ENCODE measurements around the gene PPP1R1A. TPM values are rescaled to one million over a fixed set of nuclear protein-coding genes. Genes with fewer than 3 reads are reported as not detected.

The PPP1R1A gene
- total and polyA plus RNA-seq, 2 experiments from 2014 or later = 7.6 to 26.9 TPM

DNA sequence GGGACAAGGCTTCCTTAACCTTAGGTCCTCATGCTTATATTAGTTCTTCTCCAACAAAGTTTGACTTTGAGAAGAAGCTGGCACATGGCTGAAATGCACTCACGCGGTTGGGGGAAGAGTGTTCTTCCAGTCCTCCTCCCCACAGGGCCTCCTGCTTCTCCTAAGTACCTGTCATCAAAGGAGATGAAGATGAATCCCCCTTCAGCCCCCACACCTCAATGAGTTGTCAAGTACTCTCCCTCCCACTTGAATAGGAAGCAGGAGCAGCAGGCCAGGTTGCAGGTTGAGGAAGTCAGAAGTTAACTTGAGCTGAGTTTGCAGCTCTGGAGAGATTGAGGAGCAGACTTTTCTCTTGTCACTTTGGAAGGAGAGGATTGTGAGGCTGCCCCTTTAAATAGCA lies 41.9 kb downstream of the PPP1R1A start:
- Histone ChIP-seq H3K27me3 (ENCODE audit: insufficient read depth) (peaks cover 66% of the 10 kb centered on the region), H3K79me2 (replicated peaks; ENCODE audit: insufficient read depth) (no peaks in the 10 kb centered on the region), H3K36me3 (ENCODE audit: insufficient read depth) (no peaks in the 10 kb centered on the region), H3F3A (replicated peaks; ENCODE audit: low read depth) (no peaks in the 10 kb centered on the region), H4K20me1 (replicated peaks; ENCODE audit: insufficient read depth) (no peaks in the 10 kb centered on the region), H3K4me2 (0 out of 2 replicates have a peak overlapping the region, but pooled peaks have one; percentile 32), H3K4me3 (no peak overlapping the region), H3K27ac (ENCODE audit: low read depth) (no peak overlapping the region), H3K4me1 (ENCODE audit: insufficient read depth) (peaks cover 16% of the 10 kb centered on the region), H2AFZ (no peak overlapping the region), H3K9me2 (ENCODE audit: insufficient read depth) (no peaks in the 10 kb centered on the region)
- no peak for TF ChIP-seq EZH2phosphoT487 (IDR thresholded peaks at IDR 0.05; ENCODE audit: unreplicated experiment)
- no peak for TF ChIP-seq ZNF114 (CRISPR knock-in tag; IDR thresholded peaks at IDR 0.05)
- TF ChIP-seq, protein P1, sequence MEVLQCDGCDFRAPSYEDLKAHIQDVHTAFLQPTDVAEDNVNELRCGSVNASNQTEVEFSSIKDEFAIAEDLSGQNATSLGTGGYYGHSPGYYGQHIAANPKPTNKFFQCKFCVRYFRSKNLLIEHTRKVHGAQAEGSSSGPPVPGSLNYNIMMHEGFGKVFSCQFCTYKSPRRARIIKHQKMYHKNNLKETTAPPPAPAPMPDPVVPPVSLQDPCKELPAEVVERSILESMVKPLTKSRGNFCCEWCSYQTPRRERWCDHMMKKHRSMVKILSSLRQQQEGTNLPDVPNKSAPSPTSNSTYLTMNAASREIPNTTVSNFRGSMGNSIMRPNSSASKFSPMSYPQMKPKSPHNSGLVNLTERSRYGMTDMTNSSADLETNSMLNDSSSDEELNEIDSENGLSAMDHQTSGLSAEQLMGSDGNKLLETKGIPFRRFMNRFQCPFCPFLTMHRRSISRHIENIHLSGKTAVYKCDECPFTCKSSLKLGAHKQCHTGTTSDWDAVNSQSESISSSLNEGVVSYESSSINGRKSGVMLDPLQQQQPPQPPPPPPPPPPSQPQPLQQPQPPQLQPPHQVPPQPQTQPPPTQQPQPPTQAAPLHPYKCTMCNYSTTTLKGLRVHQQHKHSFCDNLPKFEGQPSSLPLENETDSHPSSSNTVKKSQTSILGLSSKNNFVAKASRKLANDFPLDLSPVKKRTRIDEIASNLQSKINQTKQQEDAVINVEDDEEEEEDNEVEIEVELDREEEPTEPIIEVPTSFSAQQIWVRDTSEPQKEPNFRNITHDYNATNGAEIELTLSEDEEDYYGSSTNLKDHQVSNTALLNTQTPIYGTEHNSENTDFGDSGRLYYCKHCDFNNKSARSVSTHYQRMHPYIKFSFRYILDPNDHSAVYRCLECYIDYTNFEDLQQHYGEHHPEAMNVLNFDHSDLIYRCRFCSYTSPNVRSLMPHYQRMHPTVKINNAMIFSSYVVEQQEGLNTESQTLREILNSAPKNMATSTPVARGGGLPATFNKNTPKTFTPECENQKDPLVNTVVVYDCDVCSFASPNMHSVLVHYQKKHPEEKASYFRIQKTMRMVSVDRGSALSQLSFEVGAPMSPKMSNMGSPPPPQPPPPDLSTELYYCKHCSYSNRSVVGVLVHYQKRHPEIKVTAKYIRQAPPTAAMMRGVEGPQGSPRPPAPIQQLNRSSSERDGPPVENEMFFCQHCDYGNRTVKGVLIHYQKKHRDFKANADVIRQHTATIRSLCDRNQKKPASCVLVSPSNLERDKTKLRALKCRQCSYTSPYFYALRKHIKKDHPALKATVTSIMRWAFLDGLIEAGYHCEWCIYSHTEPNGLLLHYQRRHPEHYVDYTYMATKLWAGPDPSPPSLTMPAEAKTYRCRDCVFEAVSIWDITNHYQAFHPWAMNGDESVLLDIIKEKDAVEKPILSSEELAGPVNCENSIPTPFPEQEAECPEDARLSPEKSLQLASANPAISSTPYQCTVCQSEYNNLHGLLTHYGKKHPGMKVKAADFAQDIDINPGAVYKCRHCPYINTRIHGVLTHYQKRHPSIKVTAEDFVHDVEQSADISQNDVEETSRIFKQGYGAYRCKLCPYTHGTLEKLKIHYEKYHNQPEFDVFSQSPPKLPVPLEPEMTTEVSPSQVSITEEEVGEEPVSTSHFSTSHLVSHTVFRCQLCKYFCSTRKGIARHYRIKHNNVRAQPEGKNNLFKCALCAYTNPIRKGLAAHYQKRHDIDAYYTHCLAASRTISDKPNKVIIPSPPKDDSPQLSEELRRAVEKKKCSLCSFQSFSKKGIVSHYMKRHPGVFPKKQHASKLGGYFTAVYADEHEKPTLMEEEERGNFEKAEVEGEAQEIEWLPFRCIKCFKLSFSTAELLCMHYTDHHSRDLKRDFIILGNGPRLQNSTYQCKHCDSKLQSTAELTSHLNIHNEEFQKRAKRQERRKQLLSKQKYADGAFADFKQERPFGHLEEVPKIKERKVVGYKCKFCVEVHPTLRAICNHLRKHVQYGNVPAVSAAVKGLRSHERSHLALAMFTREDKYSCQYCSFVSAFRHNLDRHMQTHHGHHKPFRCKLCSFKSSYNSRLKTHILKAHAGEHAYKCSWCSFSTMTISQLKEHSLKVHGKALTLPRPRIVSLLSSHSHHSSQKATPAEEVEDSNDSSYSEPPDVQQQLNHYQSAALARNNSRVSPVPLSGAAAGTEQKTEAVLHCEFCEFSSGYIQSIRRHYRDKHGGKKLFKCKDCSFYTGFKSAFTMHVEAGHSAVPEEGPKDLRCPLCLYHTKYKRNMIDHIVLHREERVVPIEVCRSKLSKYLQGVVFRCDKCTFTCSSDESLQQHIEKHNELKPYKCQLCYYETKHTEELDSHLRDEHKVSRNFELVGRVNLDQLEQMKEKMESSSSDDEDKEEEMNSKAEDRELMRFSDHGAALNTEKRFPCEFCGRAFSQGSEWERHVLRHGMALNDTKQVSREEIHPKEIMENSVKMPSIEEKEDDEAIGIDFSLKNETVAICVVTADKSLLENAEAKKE (CRISPR knock-in tag; IDR thresholded peaks at IDR 0.05) = no peak
- DNase-seq (ENCODE audit: low spot score) (no peak), ATAC-seq (no peak)
- no peak overlapping the region for H3K27ac Mint-ChIP-seq
- H3K4me3 Mint-ChIP-seq = no peak overlapping the region; the same call in 2 of the 3 replicates
- peaks cover 39% of the 10 kb centered on the region for H3K4me1 Mint-ChIP-seq
- no peaks in the 10 kb centered on the region for H3K36me3 Mint-ChIP-seq (ENCODE audit: low read depth)
- H3K27me3 Mint-ChIP-seq (ENCODE audit: insufficient read depth, low read depth, poor library complexity) = peaks cover 44% of the 10 kb centered on the region
- no peaks in the 10 kb centered on the region for H3K9me3 Mint-ChIP-seq

DNA sequence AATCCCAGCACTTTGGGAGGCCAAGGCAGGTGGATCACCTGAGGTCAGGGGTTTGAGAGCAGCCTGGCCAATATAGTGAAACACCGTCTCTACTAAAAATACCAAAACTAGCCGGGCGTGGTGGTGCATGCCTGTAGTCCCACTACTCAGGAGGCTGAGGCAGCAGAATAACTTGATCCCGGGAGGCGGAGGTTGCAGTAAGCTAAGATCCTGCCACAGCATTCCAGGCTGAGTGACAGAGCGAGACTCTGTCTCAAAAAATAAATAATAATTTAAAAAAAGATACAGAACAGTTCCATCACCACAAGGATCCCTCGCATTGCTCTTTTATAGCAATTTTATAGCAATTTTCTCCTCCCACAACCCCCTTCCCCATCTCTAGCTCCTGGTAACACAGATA lies 43.7 kb downstream of the PPP1R1A start:
- Histone ChIP-seq H3K4me3 (no peak overlapping the region), H3K36me3 (ENCODE audit: insufficient read depth) (no peaks in the 10 kb centered on the region), H3K4me2 (no peak overlapping the region), H4K20me1 (replicated peaks; ENCODE audit: insufficient read depth) (no peaks in the 10 kb centered on the region), H3K27ac (ENCODE audit: low read depth) (no peak overlapping the region), H3K9me2 (ENCODE audit: insufficient read depth) (no peaks in the 10 kb centered on the region), H2AFZ (no peak overlapping the region), H3K27me3 (ENCODE audit: insufficient read depth) (peaks cover 48% of the 10 kb centered on the region), H3K79me2 (replicated peaks; ENCODE audit: insufficient read depth) (no peaks in the 10 kb centered on the region), H3F3A (replicated peaks; ENCODE audit: low read depth) (no peaks in the 10 kb centered on the region), H3K4me1 (ENCODE audit: insufficient read depth) (peaks cover 10% of the 10 kb centered on the region; the same call in 1 of the 2 replicates)
- no peak for DNase-seq (ENCODE audit: low spot score)
- Mint-ChIP-seq H3K36me3 (ENCODE audit: low read depth) (no peaks in the 10 kb centered on the region), H3K27me3 (ENCODE audit: insufficient read depth, low read depth, poor library complexity) (peaks cover 26% of the 10 kb centered on the region), H3K9me3 (no peaks in the 10 kb centered on the region), H3K4me1 (peaks cover 34% of the 10 kb centered on the region), H3K27ac (no peak overlapping the region), H3K4me3 (no peak overlapping the region)
- no peak for ATAC-seq
- TF ChIP-seq STAT1 (IDR thresholded peaks at IDR 0.05; ENCODE audit: unreplicated experiment) = no peak
- no peak for TF ChIP-seq POLR2AphosphoS5 (IDR thresholded peaks at IDR 0.05; ENCODE audit: low read depth)
- TF ChIP-seq EZH2phosphoT487 (IDR thresholded peaks at IDR 0.05; ENCODE audit: unreplicated experiment) = no peak
- TF ChIP-seq ZNF331 (CRISPR knock-in tag; IDR thresholded peaks at IDR 0.05; ENCODE audit: low read depth) = no peak
- TF ChIP-seq, protein P1 (CRISPR knock-in tag; IDR thresholded peaks at IDR 0.05) = no peak
